HG02885 (cell line): ENCODE data around the gene GALNS.
"Not testable (repeated sequence)": the region's sequence is repeated elsewhere in the genome, so short reads cannot be mapped to it uniquely, and the experiment has no call there.

Experiments
- ATAC-seq: cut with Tn5 transposase; IDR thresholded peaks from one replicate; pipeline ENCODE4 v1.9.1; 2021; ENCODE audit warnings: mild to moderate bottlenecking; ENCODE audit not compliant: unreplicated experiment, poor library complexity

Gene GALNS

DNA sequence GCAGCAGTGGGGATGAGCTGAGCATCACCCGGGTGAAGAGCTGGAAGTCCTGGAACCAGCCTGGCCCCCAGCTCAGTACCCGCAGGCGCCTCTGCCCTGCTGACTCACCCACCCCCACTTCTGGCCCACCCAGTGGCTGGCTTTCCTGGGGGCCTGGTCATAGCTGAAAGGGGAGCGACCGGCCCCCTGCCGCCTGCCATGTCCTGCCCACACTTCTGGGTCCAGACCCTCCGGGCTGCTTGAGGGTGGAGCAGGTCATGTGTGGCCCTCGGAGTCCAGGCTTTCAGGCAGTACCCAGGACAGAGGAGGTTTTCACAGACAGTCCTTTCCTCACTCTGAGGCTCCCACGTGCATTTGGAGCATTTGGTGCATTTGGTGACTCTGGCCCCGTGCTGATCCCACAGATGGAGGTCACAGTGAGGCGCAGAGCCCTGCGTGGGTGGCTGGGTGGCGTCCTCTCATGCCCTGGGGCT lies 64.6 kb downstream of the GALNS start:
- ATAC-seq: no peak

DNA sequence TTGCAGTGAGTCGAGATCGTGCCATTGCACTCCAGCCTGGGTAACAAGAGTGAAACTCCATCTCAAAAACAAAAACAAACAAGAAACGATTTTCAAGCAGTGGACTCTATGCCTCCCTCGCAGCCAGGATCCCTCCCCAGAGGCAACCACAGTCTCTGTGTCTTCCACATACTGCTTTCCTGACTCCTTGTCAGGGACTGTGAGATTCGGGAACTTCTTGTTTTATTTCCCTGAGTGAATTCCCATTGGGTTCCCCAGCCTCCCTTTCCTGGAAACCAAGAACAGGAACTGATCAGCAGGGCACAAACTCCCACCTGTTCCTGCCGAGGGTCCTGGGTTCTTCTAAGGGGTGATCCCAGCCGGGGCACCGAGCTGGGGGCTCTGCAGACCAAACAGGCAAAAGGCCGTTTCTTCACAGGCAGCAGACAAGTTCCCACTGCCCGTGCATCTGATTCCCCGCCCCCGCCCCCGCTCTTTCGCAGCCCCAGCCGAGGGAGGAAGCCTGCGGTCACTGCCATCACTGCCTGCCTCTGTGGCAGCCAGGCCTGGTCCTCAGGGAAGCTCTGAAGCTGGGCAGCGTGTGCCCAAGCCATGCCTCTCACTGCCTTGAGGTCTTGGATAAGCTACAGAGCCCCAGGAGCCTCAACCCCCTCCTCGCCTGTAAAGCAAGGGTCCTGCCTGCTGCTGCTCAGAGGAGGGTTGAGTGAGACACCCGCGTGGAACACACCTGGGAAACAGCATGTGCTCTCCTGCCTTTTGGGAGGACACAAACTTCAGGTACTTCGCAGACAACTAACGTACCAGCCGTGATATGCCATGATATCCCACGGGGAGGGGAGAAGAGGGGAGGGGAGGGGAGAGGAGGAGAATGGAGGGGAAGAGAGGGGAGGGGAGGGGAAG lies 66.2 kb downstream of the GALNS start:
- ATAC-seq: no peak

DNA sequence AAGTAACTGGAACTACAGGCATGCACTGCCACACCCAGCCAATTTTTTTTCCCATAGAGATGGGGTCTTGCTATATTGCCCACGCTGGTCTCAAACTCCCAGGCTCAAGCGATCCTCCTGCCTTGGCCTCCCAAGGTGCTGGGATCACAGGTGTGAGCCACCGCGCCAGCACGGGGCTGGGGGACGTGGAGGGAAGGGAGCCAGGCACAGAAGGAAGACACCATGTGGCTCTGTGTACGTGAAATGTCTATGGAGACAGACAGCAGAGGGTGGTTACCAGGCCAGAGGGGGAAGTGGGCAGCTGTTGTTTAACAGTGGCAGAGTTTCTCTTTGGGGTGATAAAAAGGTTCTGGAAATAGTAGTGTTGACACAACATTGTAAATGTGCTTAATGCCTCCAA lies 67.2 kb downstream of the GALNS start:
- ATAC-seq: no peak

DNA sequence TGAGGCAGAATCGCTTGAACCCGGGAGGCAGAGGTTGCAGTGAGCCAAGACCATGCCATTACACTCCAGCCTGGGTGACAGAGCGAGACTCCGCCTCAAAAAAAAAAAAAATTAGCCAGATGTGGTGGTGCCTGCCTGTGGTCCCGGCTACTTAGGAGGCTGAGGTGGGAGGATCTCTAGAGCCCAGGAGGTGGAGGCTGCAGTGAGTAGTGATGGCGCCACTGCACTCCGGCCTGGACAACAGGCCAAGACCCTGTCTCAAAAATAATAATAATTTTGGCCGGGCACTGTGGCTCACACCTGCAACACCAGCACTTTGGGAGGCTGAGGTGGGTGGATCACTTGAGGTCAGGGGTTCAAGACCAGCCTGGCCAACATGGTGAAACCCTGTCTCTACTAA lies 68.0 kb downstream of the GALNS start:
- not testable (repeated sequence) for ATAC-seq

DNA sequence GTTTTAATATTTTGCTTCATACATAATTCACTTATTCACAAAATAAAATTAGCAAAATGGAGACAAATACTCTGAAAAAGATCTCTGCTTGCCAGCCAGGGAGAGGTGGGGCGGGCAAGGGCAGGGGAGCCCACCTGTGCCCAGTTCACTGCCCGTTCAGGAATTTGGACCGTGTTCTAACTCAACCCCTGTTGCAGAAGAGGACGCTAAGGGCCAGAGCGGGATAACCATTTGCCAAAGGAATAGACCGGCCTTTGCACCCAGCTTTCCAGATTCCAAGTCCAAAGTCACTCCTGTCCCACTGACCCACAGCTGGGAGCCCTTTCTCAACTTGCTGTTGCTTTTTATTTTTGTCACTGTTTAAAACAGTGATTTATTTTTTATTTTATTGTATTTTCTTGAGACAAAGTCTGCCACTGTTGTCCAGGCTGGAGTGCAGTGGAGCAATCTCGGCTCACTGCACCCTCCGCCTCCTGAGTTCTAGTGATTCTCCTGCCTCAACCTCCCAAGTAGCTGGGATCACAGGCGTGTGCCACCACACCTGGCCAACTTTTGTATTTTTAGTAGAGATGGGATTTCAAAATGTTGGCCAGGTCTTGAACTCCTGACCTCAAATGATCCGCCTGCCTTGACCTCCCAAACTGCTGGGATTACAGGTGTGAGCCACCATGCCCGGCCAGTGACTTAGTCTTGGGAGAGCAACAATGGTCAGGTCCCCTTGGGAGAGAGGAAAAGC lies 69.0 kb downstream of the GALNS start:
- no peak for ATAC-seq

DNA sequence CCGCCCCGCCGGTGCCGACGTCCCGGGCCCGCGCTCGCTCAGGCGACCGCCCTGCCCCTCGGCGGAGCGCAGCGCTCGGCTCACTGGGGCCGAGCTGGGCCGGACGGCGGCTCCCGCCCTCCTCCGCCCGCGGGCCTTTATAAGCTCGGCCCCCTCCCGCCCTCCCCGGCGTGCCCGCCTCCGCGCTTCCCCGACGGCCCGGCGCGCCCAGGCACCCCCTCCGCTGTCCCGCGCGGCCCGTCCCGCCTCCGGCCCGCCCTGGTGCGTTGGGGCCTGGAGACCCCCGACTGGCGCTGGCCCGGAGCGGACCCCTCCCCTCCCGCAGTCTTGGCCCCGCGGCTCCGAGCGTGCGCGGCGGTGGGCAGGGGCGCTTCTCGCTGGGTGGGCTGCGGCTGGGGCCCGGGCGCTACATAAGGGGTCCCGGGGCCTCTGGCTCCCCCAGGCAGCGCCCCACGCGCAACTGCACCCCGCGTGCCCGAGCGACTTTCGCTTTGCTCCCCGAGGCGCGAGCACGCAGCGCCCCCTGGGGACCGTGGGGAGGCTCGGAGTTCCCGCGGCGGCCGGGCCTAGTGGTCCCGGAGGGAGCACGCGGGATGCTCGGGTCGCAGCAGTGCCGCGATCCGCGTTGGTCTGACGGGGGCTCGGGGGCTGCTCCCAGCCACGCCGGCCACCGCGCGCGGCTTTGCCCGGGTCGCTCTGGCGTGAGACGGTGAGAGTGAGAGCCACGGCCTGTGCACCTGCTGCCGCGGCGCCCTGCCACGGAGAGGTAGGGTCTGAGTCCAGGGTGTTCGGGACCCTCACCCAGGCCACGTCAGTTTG lies 71.4 kb downstream of the GALNS start, which contains the start of gene PIEZO1:
TSS of gene PIEZO1 (minus strand) at position 115 of the 819 bp plus-strand sequence. CDS start 256 bp downstream, outside the sequence.
- peak; percentile 44 for ATAC-seq

DNA sequence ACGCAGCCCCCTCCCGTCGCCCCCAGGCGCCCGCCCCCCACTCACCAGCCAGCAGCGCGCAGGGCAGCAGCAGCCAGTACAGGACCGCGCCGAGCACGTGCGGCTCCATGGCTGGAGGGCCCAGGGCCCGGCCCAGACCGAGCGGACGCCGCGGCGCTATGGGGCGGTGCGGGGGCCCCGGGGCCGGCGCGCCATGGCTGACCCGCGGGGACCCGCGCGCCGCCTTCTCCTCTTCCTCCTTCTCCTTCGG lies 72.0 kb downstream of the GALNS start:
- ATAC-seq: no peak

DNA sequence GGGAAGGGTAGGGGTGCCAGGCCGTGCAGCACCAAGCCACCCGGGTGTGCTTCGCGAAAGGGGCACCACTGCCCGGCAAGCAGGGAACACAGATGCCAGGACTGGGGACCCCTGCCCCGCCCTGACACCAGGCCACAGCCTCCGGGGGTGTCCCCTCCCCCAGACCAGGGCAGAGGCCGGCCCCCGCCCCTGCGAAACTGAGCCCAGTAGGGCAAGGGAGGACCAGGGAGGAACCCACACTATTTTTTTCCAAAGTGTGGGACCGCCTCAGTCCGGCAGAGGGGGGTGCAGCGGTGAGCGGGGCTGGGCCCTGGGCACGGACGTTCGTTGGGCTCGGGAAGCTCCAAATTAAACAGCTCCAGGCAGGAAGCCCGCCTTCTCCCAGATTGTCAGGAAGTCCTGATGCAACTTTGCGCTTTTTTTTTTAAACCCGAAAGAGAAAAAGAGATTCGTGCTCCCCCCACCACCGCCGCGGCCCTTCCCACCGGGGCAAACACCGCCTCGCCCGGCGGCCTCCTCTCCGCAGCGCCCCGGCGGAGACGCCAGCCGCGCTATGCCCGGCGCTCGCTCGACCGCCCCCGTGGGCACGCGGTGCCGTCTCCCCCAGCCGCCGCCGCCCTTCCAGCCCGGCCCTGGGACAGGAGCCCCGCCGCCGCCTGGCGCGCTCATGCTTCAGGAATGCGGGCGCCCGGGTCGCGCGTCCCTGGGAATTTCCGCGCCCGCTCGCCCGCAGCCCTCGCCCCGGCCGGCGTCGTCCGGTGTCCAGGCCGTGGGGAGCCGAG lies 72.5 kb downstream of the GALNS start:
- peak; percentile 10 for ATAC-seq

DNA sequence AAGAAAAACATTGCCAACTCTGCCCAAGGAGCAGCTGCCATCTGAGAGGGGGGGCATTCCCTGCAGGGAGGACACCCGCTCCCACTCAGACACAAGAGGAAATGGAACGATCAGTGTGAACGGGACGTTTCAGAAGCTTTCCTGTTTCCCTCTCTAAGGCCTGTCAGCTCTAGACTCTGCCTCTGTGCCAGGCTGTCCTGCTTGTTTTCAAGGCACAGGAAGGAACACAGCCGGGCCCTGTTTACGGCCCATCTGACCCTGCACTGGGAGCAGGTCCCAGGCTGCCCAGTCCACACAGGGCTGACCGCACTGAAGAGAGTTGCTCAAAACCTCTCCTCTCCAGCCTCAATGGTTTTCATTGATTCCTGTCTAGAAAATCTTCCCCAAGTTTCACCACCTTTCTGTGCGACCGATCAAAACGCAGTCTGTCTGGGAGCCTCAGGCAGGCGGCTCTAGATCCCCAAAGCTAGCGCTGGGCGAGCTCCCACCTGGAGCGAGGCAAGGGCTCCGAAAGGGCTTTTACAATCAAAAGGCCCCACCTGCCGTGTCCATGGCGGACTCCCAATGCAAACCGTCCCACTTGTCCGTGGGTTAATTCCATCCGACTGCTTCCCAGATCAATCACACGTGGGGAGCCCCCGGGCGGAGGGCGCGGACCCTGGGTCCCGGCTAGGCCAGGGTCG lies 73.2 kb downstream of the GALNS start:
- ATAC-seq: no peak

DNA sequence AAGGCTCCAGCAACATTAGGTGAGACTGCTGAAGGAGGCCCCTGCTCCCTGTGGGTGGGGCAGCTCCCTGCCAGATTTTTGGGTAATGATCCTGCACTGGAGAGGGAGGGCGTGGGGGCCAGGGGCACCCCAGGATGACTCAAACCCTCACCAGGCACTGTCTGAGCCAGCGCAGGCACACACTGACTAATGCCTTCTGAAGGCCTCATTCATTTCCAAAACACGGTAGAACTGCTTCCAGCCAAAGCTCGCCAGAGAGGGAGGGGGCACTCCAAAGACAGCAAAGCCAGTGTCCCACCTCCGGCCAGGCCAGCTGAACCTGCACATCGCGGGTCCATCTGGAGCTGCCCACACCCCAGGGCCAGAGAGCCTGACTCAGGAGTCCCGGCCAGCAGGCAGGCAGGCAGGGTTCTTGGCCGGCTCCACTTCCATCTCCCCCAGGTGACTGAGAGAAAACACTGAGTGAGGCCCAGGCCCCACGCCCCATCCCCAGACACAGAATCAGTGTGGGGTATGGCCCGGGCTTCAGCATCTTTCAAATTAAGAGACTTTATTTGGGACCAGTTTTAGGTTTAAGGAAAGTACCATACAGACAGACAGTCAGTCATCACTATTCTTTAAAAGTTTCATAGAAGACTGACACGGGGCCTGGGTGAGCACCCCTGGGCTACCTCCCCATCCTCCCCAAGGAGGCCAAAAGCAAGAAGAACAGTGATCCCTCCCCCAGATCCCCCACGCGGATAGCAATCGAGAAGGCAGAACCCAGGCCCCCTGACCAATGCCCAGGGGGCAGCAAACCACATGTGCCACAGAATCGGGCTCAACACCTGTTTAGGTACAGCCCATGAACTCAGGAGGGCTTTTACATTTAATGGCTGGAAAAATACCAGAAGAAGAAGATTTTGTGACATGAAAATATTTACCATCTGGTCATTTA lies 74.0 kb downstream of the GALNS start:
- ATAC-seq: no peak

DNA sequence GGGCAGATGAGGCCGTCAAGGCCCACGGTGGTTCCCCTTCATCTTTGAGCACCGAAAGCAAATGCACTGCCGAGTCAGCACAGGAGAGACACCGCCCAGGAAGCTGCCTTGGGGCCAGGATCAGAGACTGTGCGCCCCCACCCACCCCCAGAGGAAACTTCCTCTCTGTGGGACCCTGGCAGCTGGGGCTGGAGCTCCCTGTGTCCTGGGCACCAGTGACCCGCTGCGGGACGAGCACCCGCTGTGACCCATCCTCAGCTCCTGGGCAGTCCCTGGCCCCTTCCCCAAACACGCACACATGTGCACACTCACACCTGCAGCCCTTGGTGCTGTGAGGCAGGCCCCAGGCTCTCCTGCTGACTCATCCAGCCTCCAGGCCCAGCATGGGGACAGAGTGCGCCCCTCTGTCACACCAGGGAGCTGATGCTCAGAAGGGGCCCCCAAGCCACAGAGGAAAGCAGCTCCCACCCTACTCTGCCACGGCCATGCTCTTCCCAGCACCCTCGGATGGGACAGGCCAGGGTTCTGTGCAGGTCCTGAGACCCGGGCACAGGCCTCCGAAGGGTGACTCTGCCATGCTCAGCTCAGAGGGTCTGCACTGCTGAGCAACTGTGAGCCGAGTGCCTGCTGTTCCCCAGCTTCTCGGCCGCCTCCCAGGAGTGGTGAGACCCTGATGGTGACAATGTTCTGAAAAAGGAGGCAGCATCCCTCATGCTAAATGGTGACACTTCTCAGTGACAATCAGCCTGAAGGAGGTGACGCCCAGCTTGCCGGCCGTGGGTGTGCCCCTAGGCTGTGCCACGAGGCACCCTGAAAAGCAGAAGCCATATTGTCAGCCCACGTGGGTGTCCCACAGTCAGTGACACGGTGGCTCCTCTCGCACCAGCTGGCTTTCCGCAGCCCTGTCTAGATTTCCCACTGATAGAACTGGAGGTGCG lies 75.3 kb downstream of the GALNS start:
- ATAC-seq: peak; percentile 35

DNA sequence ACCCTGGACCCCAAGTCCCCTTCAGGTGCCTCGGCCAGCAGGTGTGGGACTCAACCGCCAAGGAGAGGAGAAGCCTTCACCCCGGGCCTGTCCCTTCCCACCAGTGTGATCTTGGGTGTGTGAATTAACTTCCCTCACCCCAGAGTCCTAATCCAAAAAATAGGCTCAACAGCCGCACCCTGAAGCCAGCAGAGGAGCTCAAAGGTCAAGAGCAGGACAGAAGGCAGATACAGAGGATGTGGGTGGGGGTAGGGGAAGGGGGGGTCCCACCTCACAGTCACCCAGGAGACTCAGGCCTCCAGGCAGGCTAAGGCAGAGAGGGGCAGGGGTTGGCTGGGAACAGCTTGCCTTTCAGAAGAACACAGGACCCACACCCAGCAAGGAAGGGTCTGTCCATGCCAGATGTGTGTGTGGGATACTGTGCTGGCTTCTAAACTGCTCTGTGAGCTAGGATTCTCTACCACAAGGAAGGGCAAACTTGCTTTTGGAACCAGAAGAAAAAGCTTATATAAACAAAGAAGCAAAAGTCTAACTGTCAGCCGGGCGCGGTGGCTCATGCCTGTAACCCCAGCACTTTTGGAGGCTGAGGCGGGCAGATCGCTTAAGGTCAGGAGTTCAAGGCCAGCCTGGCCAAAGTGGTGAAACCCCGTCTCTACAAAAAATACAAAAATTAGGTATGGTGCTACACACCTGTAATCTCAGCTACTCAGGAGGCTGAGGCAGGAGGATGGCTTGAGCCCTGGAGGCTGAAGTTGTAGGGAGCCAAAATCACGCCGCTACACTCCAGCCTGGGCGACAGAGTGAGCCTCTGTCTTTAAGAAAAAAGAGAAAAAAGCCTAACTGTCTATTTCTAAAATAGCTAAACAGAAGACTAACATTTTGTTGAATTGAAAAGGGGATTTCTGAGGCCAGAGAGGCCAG lies 76.3 kb downstream of the GALNS start:
- ATAC-seq: no peak

DNA sequence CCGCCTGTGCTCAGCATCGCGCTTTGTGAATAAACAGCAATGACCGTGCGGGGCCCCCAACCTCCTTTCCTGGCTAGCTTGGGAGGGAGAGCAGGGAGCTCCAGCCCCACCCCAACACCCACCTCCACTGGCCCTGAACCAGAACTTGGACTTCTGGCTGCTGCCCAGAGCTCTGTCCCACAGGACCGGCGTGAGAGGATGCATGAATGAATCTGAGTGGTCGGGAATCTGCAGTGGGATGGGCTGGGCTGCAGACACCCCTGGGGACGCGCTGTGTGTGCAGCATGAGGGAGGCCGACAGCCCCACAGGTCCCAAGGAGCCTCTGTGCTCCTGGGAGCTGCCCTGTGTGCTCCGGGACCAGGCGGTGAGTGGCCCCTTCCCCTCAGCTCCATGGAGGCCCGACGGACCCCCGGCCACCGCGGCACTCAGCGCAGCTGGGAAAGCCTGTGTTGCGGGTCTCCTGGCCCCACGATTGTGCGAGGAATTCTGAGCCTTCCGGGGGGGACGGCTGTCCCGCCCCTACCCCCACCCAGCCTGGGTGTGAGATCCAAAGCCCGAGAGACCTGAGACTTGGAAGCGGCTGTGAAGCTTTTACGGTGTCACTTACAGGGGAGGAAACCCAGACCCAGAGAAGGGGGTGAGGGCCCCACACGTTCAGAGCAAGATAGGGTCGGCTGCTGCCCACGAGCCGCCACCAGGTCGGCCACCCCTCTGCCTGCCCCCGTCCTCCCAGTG lies 77.2 kb downstream of the GALNS start:
- no peak for ATAC-seq

DNA sequence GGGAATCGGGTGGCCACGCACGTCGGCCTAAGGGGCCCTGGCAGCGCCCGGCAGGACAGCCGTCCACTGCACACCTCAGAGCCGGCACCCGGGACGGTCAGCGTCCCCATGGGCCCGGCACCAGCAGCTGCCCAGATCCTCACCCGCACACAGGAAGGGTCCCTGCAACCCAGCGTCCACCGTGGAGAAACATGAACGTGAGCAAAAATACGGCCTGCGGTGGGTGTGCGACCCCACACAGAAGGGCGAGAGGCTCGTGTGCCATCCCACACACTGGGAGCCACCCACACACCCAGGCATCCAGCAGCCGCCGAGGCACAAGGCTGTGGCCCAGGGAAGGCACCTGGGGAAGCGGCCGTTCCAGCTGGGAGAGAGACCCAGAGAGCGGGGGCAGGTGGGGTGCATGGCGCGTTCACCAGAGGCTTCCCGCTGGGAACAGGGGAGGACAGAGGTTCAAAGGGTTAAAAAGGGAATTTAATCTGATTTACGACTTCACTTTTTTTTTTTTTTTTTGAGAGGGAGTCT lies 78.1 kb downstream of the GALNS start:
- no peak for ATAC-seq

DNA sequence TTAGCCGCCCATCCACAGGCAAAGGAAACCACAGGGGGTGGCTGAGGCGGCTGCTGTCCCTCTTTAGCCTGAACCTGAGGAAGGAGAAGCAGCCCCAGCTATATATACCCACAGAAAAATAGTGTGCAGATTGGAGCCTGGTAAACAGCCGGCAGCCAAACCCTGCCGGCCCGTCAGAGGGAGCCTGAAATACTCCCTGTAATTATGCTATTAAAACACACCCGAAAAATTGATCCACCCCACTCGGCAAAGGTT lies 78.5 kb downstream of the GALNS start:
- ATAC-seq: no peak
